Daoy (cell line): ENCODE data around the gene ATP2C1. TPM values are rescaled to one million over a fixed set of nuclear protein-coding genes. Genes with fewer than 3 reads are reported as not detected.
A peak's percentile ranks its signal among the peaks of the same experiment; 100 is the strongest.

Source experiments
- DNase-seq: peaks from one replicate; pipeline ENCODE4 v3.0.0-alpha.2; 2015; ENCODE audit warnings: low read depth
- total RNA-seq: library from RNA; depleted of rRNA; stranded (reverse); fragments of >200 nt; shearing (Covaris generic); gene quantifications from 2 replicates; pipeline ENCODE4 v1.2.3, GENCODE V29; 2014

Gene ATP2C1
- total RNA-seq, 1 experiment from 2014 or later: 84.3 TPM

- peak; percentile 12 for DNase-seq
Measured at GRCh38 chr3:130895690-130896488, 2.0 kb downstream of the ATP2C1 start.

DNA sequence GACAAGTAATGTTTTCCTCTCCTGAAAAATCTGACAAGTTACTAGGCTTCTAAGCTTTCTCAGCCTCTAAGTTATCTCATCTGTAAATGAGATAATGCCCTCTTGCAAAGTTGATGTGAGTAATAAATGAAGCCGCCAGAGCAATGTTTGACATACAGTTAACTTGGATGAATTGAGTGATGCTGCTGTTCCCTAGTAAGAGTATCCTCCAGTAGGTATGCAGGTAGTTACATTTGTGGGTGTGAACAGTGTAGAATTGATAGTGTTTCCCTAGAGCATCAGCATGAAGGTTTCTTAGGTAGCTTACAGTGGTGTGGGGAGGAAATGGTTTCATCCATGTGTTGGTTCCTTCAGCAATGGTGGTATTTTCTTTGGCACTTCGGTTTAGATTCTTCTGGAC lies 3.4 kb downstream of the ATP2C1 start:
- no peak for DNase-seq

GRCh38 chr3:130900959-130901358 lies 7.1 kb downstream of the ATP2C1 start:
- DNase-seq: no peak

- no peak for DNase-seq
Measured at GRCh38 chr3:130901463-130902204, 7.8 kb downstream of the ATP2C1 start.

- DNase-seq: no peak
Measured at GRCh38 chr3:130903412-130903908, 9.6 kb downstream of the ATP2C1 start.

DNA sequence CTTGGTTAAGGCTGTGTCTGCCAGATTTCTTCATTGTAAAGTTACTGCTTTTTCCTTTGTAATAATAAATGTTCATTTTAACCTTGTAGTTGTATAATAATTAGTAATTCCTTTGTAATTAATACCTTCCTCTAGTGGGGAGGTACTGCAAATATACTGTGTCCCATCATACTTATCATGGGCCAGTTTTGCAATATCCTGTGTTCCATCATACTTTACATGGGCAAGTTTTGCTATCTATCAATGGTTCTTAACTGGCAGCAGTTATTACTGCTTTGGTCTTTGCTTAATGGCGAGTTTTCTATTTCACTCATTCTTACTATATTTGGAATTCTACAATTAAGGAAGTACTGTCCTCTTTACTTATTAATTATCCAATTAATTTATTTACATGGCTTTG lies 10.6 kb downstream of the ATP2C1 start:
- no peak for DNase-seq

- no peak for DNase-seq
Measured at GRCh38 chr3:130905551-130905950, 11.7 kb downstream of the ATP2C1 start.

DNA sequence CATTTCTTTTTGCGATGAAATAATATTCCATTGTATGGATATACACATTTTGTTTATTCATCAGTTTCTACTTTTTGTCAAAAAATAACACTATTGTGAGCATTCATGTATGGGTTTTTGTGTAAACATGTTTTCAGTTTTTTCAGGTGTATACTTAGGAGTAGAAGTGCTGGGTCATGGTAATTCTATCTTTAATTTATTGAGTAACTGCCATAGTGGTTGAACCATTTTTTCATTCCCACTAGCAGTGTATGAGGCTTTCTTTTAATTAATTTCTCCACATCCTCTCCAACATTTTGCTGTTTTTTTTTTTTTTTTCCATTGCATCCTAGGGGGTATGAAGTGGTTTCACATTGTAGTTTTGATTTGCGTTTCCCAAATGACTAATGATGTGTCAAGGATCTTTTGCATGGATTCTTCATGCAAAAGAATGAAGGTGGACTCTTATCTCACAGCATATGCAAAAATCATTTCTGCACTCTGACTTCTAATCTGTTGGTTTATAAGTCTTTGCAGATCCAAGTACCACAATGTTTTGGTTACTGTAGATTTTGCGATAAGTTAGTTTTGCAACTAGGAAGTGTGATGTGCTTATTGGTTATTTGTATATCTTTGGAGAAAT lies 12.6 kb downstream of the ATP2C1 start:
- peak; percentile 67 for DNase-seq

GRCh38 chr3:130907500-130907899 lies 13.6 kb downstream of the ATP2C1 start:
- no peak for DNase-seq

GRCh38 chr3:130907966-130908365 lies 14.1 kb downstream of the ATP2C1 start:
- DNase-seq: no peak

DNA sequence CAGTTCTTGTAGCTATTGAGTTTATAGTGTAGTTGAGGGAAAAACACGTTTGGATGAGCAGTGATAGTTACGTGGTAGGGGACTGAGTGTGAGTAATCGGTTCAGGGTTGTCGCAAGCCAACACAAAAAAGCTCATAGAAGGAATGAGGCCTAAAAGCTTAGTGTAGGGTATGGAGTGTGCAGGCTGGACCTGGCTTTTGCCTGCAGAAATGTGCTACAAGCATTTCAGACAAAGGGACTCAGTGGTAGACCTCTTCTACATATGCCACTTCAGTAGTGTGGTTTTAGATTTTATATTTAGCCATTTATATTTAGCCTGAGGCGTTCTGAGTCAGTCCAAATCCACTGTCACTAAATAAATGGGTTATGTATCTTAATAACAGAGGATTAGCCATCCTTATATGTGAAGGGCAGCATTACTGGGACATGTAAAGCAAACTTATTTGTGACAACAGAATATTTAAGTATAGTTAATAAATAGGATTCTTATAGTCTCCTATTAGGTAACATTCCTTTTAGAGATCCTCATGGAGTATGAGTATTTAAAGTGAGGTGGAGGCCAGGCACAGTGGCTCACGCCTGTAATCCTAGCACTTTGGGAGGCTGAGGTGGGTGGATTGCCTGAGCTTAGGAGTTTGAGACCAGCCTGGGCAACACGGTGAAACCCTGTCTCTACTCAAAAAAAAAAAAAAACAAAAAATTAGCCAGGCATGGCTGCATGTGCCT lies 21.8 kb downstream of the ATP2C1 start:
- no peak for DNase-seq

DNA sequence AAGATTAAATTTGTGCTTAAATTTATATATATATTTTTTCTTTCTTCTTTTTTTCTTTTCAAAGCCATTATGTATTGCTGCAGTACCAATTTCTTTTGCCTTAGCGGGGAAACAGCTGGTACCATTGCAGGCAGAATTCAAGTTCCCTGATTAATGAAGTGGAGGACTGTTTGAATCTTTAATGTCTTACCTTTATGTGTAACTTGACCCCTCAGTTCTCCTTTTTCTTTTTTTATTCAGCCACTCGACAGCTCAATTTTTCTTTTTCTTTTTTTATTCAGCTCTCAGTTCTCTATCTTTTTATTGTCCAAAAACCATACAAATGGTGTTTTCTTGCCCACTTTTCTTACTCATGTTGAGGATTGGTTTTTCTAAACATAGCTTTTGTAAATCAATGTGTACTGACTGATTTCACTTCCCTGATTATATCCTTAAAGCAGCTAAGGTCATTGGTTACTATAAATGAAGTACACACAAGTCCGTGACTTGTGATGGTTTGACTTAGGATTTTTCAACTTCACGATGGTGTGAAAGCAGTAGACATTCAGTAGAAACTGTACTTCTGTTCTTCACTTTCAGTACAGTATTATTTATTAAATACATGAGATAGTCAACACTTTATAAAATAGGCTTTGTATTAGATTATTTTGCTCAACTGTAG lies 22.8 kb downstream of the ATP2C1 start:
- no peak for DNase-seq

DNA sequence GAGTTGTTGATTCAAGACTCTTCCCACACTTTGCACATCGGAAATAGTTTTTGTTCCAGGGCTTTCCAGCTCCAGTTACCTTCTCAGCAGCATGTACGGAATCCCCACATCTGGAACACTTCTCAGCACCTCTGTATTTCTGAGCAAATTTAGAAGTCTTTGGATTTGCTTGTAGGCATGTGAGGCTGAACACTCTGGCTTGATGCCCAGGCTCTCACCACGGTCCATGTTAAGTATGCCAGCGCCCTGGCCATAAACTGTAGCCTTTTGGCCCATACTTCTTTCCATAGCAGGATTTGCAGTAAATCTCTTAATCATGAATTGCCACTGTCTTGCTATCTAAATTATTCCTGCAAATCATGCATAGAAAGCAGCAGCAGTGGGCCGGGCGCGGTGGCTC lies 24.4 kb downstream of the ATP2C1 start:
- no peak for DNase-seq

DNA sequence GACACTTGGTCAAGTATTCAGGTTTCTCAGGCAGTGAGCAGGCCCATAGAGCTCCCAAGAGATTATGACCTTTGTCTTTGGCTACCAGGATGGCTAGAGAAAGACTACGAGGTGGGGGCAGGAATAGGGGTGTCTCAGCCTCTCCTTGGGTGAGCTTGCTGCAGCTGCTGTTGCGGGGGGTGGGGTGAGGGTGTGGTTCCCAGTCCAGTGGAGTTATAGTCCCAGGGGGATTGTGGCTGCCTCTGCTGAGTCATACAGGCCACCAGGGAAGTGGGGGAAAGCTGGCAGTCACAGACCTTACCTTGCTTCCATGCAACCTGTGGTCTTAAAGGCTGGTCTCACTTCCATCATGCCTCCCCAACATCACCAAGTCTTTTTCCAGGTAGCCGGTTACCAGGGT lies 31.7 kb downstream of the ATP2C1 start:
- DNase-seq: peak; percentile 85

GRCh38 chr3:130926504-130926903 lies 32.6 kb downstream of the ATP2C1 start:
- DNase-seq: no peak

GRCh38 chr3:130929804-130930203 lies 35.9 kb downstream of the ATP2C1 start:
- no peak for DNase-seq

GRCh38 chr3:130932979-130933378 lies 39.1 kb downstream of the ATP2C1 start:
- no peak for DNase-seq

- peak; percentile 16 for DNase-seq
Measured at GRCh38 chr3:130933801-130934345, 40.0 kb downstream of the ATP2C1 start.

- DNase-seq: no peak
Measured at GRCh38 chr3:130934442-130935089, 40.7 kb downstream of the ATP2C1 start.

GRCh38 chr3:130935761-130936492 lies 42.0 kb downstream of the ATP2C1 start:
- DNase-seq: no peak
